ENCODE results near the gene JUND. TPM values are rescaled to one million over a fixed set of nuclear protein-coding genes. Genes with fewer than 3 reads are reported as not detected.
A peak's percentile ranks its signal among the peaks of the same experiment; 100 is the strongest.

Gene JUND
- total and polyA plus RNA-seq, 2 of the 8 experiments (the other 6 are each of a cell fraction or from before 2014, with no cell fraction given): 54.0 to 77.5 TPM

GRCh38 chr19:18281082-18282020 is at the start of gene JUND (continued):
- no peak for TF ChIP-seq CHD7 (IDR thresholded peaks at IDR 0.05; ENCODE audit: insufficient replicate concordance, low read length)
- TF ChIP-seq CTCF (IDR thresholded peaks at IDR 0.05; ENCODE audit: control extremely low read depth in 1 of 3, insufficient read depth in 1 of 3, low read depth in 1 of 3, low read length in 3 of 3): no peak
- TF ChIP-seq BCL11A (IDR thresholded peaks at IDR 0.05; ENCODE audit: low read depth in 2 of 2, low read length in 2 of 2): no peak
- no peak for TF ChIP-seq SP2 (IDR thresholded peaks at IDR 0.05; ENCODE audit: low read length)
- no peak for TF ChIP-seq HDAC6 (IDR thresholded peaks at IDR 0.05; ENCODE audit: low read depth, low read length)
- peak; percentile 82 for TF ChIP-seq PHF8 (conservative IDR thresholded peaks at IDR 0.05; ENCODE audit: low read depth, low read length)
- no peak for TF ChIP-seq RFX5 (IDR thresholded peaks at IDR 0.05; ENCODE audit: borderline replicate concordance, low read depth, low read length)

Data from H1 (cell line).